Measurements from ENCODE around the gene HYDIN. TPM values are rescaled to one million over a fixed set of nuclear protein-coding genes. Genes with fewer than 3 reads are reported as not detected.

HYDIN gene
- total RNA-seq, 1 donor from 2014 or later, result not detected

- Mint-ChIP-seq H3K27me3 (no peaks in the 10 kb centered on the region), H3K4me3 (no peak overlapping the region), H3K27ac (peak overlapping the region; percentile 6), H3K9me3 (no peaks in the 10 kb centered on the region), H3K4me1 (peaks cover 21% of the 10 kb centered on the region), H3K36me3 (ENCODE audit: low read depth) (no peaks in the 10 kb centered on the region)
- peak; percentile 54 for DNase-seq
- intact Hi-C loops (cut with micrococcal nuclease), result loop anchor here (5.0 kb wide), 1 partner anchor 1288 kb away; the partner anchor contains the start of genes DHX38 and TXNL4B
These were observed 426.3 kb downstream of the HYDIN start for GRCh38 chr16:70804153-70804733.

GRCh38 chr16:70803319-70803718, 427.2 kb downstream of the HYDIN start:
- peak; percentile 26 for DNase-seq
- no peaks in the 10 kb centered on the region for H3K9me3 Mint-ChIP-seq
- H3K4me1 Mint-ChIP-seq, result peaks cover 27% of the 10 kb centered on the region
- no peaks in the 10 kb centered on the region for H3K36me3 Mint-ChIP-seq (ENCODE audit: low read depth)
- H3K27ac Mint-ChIP-seq, result no peak overlapping the region
- intact Hi-C loops (cut with micrococcal nuclease), result loop anchor here (5.0 kb wide), 1 partner anchor 1289 kb away; the partner anchor contains the start of genes DHX38 and TXNL4B
- H3K4me3 Mint-ChIP-seq, result no peak overlapping the region
- no peaks in the 10 kb centered on the region for H3K27me3 Mint-ChIP-seq

GRCh38 chr16:70801611-70802010, 428.9 kb downstream of the HYDIN start:
- no peaks in the 10 kb centered on the region for H3K36me3 Mint-ChIP-seq (ENCODE audit: low read depth)
- intact Hi-C loops (cut with micrococcal nuclease), result loop anchor here (1.0 to 5.0 kb wide), 2 partner anchors 63 to 1291 kb away; partner anchors contain the start of genes DHX38 and TXNL4B
- H3K27me3 Mint-ChIP-seq, result no peaks in the 10 kb centered on the region
- no peaks in the 10 kb centered on the region for H3K9me3 Mint-ChIP-seq
- H3K27ac Mint-ChIP-seq, result no peak overlapping the region
- no peak for DNase-seq
- peaks cover 27% of the 10 kb centered on the region for H3K4me1 Mint-ChIP-seq
- H3K4me3 Mint-ChIP-seq, result peak overlapping the region; percentile 96

GRCh38 chr16:70800781-70801480, 429.6 kb downstream of the HYDIN start, which contains the start of gene VAC14:
TSS of gene VAC14 (minus strand) at chr16:70801158. CDS start at chr16:70800900, 258 bp downstream.
- no peaks in the 10 kb centered on the region for H3K9me3 Mint-ChIP-seq
- no peaks in the 10 kb centered on the region for H3K27me3 Mint-ChIP-seq
- H3K36me3 Mint-ChIP-seq (ENCODE audit: low read depth), result no peaks in the 10 kb centered on the region
- H3K4me1 Mint-ChIP-seq, result peaks cover 27% of the 10 kb centered on the region
- peak within 1 kb of the TSS; percentile 96 for H3K4me3 Mint-ChIP-seq
- DNase-seq, result peak; percentile 99
- peak within 1 kb of the TSS; percentile 93 for H3K27ac Mint-ChIP-seq
- intact Hi-C loops (cut with micrococcal nuclease), result loop anchor here (1.0 to 5.0 kb wide), 2 partner anchors 63 to 1291 kb away; partner anchors contain the start of genes DHX38 and TXNL4B

- Mint-ChIP-seq H3K4me3 (peak overlapping the region; percentile 96), H3K9me3 (no peaks in the 10 kb centered on the region), H3K4me1 (peaks cover 27% of the 10 kb centered on the region), H3K27ac (peak overlapping the region; percentile 91), H3K27me3 (no peaks in the 10 kb centered on the region), H3K36me3 (ENCODE audit: low read depth) (no peaks in the 10 kb centered on the region)
- intact Hi-C loops (cut with micrococcal nuclease), result loop anchor here (5.0 kb wide), 1 partner anchor 1292 kb away; the partner anchor contains the start of genes DHX38 and TXNL4B
- DNase-seq, result no peak
These were observed 430.2 kb downstream of the HYDIN start for GRCh38 chr16:70800311-70800710.

- intact Hi-C loops (cut with micrococcal nuclease), result no loop called here
- Mint-ChIP-seq H3K9me3 (no peaks in the 10 kb centered on the region), H3K36me3 (ENCODE audit: low read depth) (no peaks in the 10 kb centered on the region)
These were observed 434.2 kb downstream of the HYDIN start for GRCh38 chr16:70796301-70796700.

GRCh38 chr16:70795296-70795912, 435.1 kb downstream of the HYDIN start:
- Mint-ChIP-seq H3K36me3 (ENCODE audit: low read depth) (no peaks in the 10 kb centered on the region), H3K4me3 (no peak overlapping the region), H3K27me3 (no peaks in the 10 kb centered on the region), H3K4me1 (peaks cover 16% of the 10 kb centered on the region), H3K9me3 (no peaks in the 10 kb centered on the region), H3K27ac (no peak overlapping the region)
- DNase-seq, result no peak
- intact Hi-C loops (cut with micrococcal nuclease), result no loop called here

More at GRCh38 chr16:70796301-70796700, 434.2 kb downstream of the HYDIN start:
- Mint-ChIP-seq H3K27ac (no peak overlapping the region), H3K4me1 (peaks cover 21% of the 10 kb centered on the region), H3K27me3 (no peaks in the 10 kb centered on the region), H3K4me3 (no peak overlapping the region)
- DNase-seq, result no peak

GRCh38 chr16:70793851-70794502, 436.5 kb downstream of the HYDIN start:
- Mint-ChIP-seq H3K27ac (no peak overlapping the region), H3K27me3 (no peaks in the 10 kb centered on the region), H3K9me3 (no peaks in the 10 kb centered on the region), H3K4me1 (peaks cover 6% of the 10 kb centered on the region), H3K4me3 (no peak overlapping the region), H3K36me3 (ENCODE audit: low read depth) (no peaks in the 10 kb centered on the region)
- intact Hi-C loops (cut with micrococcal nuclease), result no loop called here
- no peak for DNase-seq

GRCh38 chr16:70790815-70791214, 439.7 kb downstream of the HYDIN start:
- no peak overlapping the region for H3K27ac Mint-ChIP-seq
- no peaks in the 10 kb centered on the region for H3K9me3 Mint-ChIP-seq
- no peaks in the 10 kb centered on the region for H3K27me3 Mint-ChIP-seq
- peaks cover 3% of the 10 kb centered on the region for H3K4me1 Mint-ChIP-seq
- H3K36me3 Mint-ChIP-seq (ENCODE audit: low read depth), result no peaks in the 10 kb centered on the region
- intact Hi-C loops (cut with micrococcal nuclease), result no loop called here
- no peak for DNase-seq
- no peak overlapping the region for H3K4me3 Mint-ChIP-seq

GRCh38 chr16:70789595-70790447, 440.7 kb downstream of the HYDIN start:
- DNase-seq, result no peak
- H3K4me1 Mint-ChIP-seq, result peaks cover 3% of the 10 kb centered on the region
- H3K9me3 Mint-ChIP-seq, result no peaks in the 10 kb centered on the region
- intact Hi-C loops (cut with micrococcal nuclease), result no loop called here
- H3K4me3 Mint-ChIP-seq, result no peak overlapping the region
- no peaks in the 10 kb centered on the region for H3K27me3 Mint-ChIP-seq
- no peaks in the 10 kb centered on the region for H3K36me3 Mint-ChIP-seq (ENCODE audit: low read depth)
- H3K27ac Mint-ChIP-seq, result no peak overlapping the region

- no peaks in the 10 kb centered on the region for H3K27me3 Mint-ChIP-seq
- DNase-seq, result no peak
- H3K36me3 Mint-ChIP-seq (ENCODE audit: low read depth), result peaks cover 6% of the 10 kb centered on the region
- intact Hi-C loops (cut with micrococcal nuclease), result no loop called here
- peak overlapping the region; percentile 56 for H3K27ac Mint-ChIP-seq
- peaks cover 3% of the 10 kb centered on the region for H3K4me1 Mint-ChIP-seq
- H3K9me3 Mint-ChIP-seq, result no peaks in the 10 kb centered on the region
- no peak overlapping the region for H3K4me3 Mint-ChIP-seq
These were observed 441.6 kb downstream of the HYDIN start for GRCh38 chr16:70788668-70789594.

GRCh38 chr16:70786020-70786755, 444.3 kb downstream of the HYDIN start:
- intact Hi-C loops (cut with micrococcal nuclease), result no loop called here
- H3K4me1 Mint-ChIP-seq, result peaks cover 3% of the 10 kb centered on the region
- no peak overlapping the region for H3K27ac Mint-ChIP-seq
- peaks cover 30% of the 10 kb centered on the region for H3K36me3 Mint-ChIP-seq (ENCODE audit: low read depth)
- DNase-seq, result no peak
- no peaks in the 10 kb centered on the region for H3K27me3 Mint-ChIP-seq
- no peak overlapping the region for H3K4me3 Mint-ChIP-seq
- peaks cover 3% of the 10 kb centered on the region for H3K9me3 Mint-ChIP-seq

Data from activated CD4-positive, alpha-beta T cell treated with anti-CD3 and anti-CD28 coated beads, Interleukin-2, amount 10 ng/mL, durations not matched to agents 24 days and 14 days (primary cell).